NCI-H2107 treated with DMSO at 0.1 percent for 48 hours (cell line): ENCODE results near the gene KCNN3.
"Not testable (repeated sequence)": the region's sequence is repeated elsewhere in the genome, so short reads cannot be mapped to it uniquely, and the experiment has no call there.

Experiments
- DNase-seq: peaks from one replicate; lab custom pipeline; 2025; ENCODE audit not compliant: unreplicated experiment; lab: John Stamatoyannopoulos, UW

KCNN3 gene

DNA sequence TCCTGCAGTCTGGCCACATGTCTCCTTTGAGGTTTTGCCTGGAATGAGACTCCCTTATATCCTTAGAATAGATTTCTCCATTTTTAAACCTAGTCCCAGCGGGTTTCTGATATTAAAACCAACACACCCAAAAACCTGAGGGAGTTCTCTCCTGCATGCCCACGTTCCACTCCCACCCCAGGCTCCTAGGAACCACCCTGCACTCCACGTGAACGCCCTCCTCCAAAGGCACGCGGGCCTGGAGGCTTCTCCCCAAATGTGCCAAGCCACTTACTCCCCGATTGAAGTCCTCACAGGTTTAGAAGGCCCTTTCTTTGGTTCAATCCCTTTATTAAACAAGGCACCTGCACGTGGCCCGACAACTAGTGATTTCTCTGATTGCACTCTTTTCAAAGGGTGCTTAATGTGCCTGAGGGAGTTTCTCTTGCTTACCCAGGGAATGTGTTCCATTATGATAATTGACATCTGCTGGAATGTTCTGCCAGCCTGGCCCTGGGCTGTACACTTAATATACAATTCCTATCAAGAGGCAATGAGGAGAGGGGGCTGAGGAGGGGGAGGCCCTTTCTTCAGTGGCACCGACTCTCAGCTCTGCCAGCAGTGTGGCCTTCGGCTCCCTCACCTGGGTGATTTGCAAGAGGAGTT is 157.8 kb downstream of the KCNN3 start:
- no peak for DNase-seq

DNA sequence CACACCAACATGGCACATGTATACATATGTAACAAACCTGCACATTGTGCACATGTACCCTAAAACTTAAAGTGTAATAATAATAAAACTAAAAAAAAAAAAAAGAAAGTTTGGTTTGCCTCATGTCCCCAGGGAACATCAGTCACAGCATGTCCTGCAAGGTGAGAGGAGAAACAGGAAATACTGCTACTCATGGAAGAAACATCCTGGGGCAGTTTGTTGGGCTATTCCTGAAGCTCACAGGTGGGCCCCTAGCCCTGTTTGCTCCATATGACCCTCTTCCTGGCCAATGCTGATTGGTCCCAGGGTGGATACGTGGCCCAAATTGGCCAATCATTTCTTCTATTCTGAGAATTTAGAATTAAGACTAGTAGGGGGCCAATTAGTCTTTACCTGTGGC is 158.7 kb downstream of the KCNN3 start:
- DNase-seq: no peak

GRCh38 chr1:154710106-154710505 is 160.0 kb downstream of the KCNN3 start:
- DNase-seq: no peak

GRCh38 chr1:154707901-154708463 is 162.1 kb downstream of the KCNN3 start:
- DNase-seq: no peak

DNA sequence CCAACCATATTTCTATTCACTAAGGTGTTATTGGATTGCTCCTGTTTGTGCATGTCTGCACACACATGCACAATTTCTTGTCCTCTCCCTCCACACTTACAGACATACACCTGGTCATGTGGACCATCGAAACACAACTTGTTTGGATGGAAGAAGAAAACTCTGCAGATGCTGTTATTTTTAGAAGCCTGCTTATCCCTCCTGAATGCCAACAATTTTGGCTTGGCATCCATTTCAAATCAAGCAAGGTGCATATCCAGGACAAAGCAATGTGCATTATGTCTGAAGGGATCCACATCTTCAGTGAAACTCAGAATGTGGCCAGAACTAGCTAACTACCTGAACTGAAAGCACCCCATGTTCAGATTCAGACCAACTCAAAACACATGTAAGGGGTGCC is 163.2 kb downstream of the KCNN3 start:
- no peak for DNase-seq

- DNase-seq: no peak
These were observed 164.5 kb downstream of the KCNN3 start for GRCh38 chr1:154705544-154705943.

DNA sequence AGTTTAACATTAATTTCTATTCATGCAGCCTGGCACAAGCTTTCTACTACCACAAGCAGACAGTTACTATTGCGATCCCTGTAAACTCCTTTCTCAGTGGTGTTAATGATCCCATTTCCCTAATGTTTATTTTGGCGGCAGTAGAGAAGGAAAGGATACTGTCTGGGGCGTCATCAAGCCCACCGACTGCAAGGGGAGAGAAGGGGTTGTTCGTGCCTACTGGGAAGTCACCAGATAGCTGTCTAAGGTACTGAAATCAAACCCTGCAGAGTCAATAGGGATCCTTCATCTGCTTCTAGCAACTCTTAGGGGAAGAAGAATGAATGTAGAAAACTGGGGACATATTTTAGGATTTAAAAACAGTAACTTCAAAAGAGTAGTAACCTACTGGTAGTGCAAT is 166.9 kb downstream of the KCNN3 start:
- no peak for DNase-seq

- DNase-seq: no peak
These were observed 171.6 kb downstream of the KCNN3 start for GRCh38 chr1:154698320-154699096.

GRCh38 chr1:154697710-154698109 is 172.4 kb downstream of the KCNN3 start:
- DNase-seq: no peak

DNA sequence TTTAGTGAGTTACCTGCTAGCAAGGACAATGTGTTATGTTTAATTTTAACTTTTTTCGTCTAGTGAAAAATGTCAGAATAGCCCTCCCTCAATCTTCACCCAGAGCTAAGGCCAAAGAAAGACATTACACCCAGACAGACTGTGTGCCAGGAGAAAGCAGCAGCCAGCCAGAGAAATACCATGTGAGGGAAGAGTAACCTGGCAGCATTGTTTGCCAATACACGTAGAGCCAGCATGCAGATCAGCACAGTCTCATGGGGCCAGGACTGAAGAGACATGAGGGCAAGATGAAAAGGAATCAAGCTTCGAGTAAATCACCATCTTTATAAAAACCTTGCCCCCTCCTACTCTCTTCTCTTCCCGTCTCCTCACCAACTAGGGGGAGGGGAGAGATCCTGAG is 173.6 kb downstream of the KCNN3 start:
- no peak for DNase-seq

DNA sequence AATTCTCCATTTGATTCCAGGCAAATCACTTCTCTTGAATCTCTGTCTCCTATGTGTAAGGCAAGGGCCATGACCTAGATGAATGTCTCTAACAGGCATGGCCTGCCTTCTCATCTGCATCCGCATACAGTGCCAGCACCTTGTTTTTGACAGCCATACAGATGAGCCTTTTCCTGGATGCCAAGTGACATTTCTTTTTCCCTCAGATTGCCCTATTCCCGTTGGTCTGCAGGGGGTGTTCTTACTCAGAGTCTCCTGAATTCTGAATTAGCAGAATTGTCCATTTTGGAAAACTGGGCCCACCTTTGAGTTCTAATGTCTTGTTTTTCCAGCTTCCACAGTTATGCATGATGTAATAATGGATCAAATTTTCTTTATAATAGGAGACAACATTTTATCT is 174.1 kb downstream of the KCNN3 start:
- DNase-seq: no peak

- no peak for DNase-seq
These were observed 175.1 kb downstream of the KCNN3 start for GRCh38 chr1:154694995-154695394.

GRCh38 chr1:154689083-154689482 is 181.0 kb downstream of the KCNN3 start:
- no peak for DNase-seq

DNA sequence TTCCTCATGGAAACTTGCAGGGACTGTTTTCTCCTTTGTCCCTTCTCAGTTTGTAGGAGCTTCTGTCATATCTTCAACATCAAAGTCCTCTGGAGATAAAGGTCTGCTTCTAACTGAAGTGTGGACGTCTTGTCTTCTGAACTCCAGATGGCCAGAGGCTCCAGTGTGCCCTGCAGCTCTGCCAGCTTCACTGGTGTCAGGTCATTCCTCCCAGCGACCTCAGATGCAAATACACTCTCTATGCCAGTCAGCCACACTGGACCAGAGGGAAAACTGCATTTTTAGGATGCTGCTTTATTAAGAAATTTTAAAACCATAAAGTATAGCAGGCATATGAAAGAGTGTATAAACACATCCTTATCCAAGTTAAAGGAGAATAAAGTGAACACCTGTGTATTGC is 183.6 kb downstream of the KCNN3 start:
- no peak for DNase-seq

- no peak for DNase-seq
These were observed 186.3 kb downstream of the KCNN3 start for GRCh38 chr1:154683820-154684219.

GRCh38 chr1:154682254-154682653 is 187.8 kb downstream of the KCNN3 start:
- no peak for DNase-seq

DNA sequence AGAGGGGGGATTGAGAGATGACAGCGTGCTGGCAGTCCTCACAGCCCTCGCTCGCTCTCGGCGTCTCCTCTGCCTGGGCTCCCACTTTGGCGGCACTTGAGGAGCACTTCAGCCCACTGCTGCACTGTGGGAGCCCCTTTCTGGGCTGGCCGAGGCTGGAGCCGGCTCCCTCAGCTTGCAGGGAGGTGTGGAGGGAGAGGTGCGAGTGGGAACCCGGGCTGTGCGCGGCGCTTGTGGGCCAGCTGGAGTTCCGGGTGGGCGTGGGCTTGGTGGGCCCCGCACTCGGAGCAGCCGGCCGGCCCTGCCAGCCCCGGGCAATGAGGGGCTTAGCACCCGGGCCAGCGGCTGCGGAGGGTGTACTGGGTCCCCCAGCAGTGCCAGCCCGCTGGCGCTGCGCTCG is 192.2 kb downstream of the KCNN3 start:
- not testable (repeated sequence) for DNase-seq

GRCh38 chr1:154676847-154677246 is 193.2 kb downstream of the KCNN3 start:
- DNase-seq: not testable (repeated sequence)

- DNase-seq: not testable (repeated sequence)
These were observed 195.6 kb downstream of the KCNN3 start for GRCh38 chr1:154674456-154674855.

DNA sequence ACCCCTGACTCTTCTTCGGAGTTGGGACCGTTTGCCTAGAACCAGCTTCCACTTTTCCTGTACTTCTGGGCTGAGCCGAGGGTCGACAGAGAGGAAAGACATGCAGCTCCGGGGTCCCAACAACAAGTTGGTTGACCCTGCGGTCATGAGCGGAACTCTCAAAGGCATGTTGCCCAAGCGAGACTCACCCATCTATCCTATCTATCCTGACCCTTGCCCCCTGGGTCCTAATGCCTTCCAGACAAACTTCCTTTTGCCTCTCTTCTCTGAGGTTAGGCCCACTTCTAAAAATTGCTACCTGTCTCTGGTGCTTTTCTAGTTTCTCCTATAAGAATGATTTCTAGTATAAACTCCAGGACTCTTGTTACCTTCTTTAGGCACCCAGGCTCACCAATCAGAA is 197.8 kb downstream of the KCNN3 start:
- DNase-seq: not testable (repeated sequence)

GRCh38 chr1:154671412-154671811 is 198.7 kb downstream of the KCNN3 start:
- DNase-seq: not testable (repeated sequence)
